SK-N-MC (cell line): ENCODE results near the gene PSMC5.
"Not testable (repeated sequence)": the region's sequence is repeated elsewhere in the genome, so short reads cannot be mapped to it uniquely, and the experiment has no call there.

Source experiments
- EZH2 ChIP-seq: fragments of 200-600 bp; sonication (generic); IDR thresholded peaks from one replicate; pipeline ENCODE4 v1.6.1; 2017; ENCODE audit warnings: antibody characterized with exemption
- FOXP2 ChIP-seq: optimal IDR thresholded peaks from 2 replicates; pipeline ENCODE3; 2011; ENCODE audit warnings: mild to moderate bottlenecking, moderate library complexity; ENCODE audit not compliant: insufficient read depth; ENCODE audit errors: extremely low read length, control extremely low read depth
- POLR2AphosphoS5 ChIP-seq: IDR thresholded peaks from 2 replicates; pipeline ENCODE4 v1.6.1; 2012; ENCODE audit warnings: mild to moderate bottlenecking, low read depth, low read length, borderline replicate concordance

DNA sequence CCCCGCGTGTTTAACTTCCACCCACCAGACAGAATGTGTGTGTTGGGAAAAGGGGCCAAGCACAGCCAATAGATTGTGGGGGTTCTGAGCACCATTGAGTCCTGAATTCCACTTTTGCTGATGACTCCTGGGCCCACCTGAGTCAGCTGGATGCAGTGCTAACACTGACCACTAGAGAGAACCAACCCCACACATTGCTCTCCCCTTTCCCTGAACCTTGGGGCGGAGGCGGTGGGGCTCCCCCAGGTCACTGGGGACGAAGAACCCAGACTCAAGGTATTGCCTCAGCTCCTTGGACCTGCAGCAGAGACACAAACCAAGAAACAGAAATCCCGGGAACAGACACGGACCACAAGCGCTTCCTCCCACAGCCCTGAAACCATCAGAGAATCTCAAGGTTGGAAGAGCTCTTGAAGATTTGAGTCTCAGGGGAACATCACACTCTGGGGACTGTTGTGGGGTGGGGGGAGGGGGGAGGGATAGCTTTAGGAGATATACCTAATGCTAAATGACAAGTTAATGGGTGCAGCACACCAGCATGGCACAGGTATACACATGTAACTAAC is 46.9 kb downstream of the PSMC5 start:
- not testable (repeated sequence) for TF ChIP-seq POLR2AphosphoS5, EZH2, FOXP2
